ENCODE data around the gene SMIM44. TPM values are rescaled to one million over a fixed set of nuclear protein-coding genes. Genes with fewer than 3 reads are reported as not detected.

SMIM44 gene
- total RNA-seq, 4 donors from 2014 or later, result not detected

DNA sequence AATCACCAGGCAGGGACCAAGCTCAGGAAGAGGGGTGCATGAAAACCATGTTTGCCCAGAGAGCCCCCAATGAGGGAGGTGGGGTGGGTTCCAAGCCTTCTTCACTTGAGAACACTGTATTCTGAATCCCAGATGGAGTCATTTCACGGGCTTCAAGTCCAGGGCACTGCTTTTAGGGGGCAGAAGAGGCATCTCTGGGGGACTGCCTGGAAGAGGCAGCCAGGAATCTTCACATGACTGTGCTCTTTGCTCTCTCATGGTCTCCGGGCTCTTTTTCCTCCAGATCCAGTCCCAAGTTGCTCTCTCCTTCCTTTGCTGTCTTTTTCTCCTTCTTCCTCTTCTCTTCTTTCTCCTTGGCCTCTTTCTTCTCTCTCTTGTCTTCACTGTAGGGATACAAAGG, 8.6 kb downstream of the SMIM44 start:
- Histone ChIP-seq H3K4me1 (peaks cover 0 to 29% (median 6%) of the 10 kb centered on the region in 3 donors), H3K27ac (no peak overlapping the region), H3K27me3 (peaks cover 31% of the 10 kb centered on the region), H3K36me3 (no peaks in the 10 kb centered on the region), H3K9me3 (no peaks in the 10 kb centered on the region), H3K4me3 (no peak overlapping the region)
- 50 to 69% methylated on average over 1 to 2 of the region's 2 CpGs for WGBS, 2 donors (ENCODE audit: low coverage in 1 of 2)
- no peak for TF ChIP-seq EP300 (IDR thresholded peaks at IDR 0.05)
- TF ChIP-seq POLR2AphosphoS5 (IDR thresholded peaks at IDR 0.05), result no peak
- TF ChIP-seq POLR2A (IDR thresholded peaks at IDR 0.05), result no peak
- TF ChIP-seq, protein P1, sequence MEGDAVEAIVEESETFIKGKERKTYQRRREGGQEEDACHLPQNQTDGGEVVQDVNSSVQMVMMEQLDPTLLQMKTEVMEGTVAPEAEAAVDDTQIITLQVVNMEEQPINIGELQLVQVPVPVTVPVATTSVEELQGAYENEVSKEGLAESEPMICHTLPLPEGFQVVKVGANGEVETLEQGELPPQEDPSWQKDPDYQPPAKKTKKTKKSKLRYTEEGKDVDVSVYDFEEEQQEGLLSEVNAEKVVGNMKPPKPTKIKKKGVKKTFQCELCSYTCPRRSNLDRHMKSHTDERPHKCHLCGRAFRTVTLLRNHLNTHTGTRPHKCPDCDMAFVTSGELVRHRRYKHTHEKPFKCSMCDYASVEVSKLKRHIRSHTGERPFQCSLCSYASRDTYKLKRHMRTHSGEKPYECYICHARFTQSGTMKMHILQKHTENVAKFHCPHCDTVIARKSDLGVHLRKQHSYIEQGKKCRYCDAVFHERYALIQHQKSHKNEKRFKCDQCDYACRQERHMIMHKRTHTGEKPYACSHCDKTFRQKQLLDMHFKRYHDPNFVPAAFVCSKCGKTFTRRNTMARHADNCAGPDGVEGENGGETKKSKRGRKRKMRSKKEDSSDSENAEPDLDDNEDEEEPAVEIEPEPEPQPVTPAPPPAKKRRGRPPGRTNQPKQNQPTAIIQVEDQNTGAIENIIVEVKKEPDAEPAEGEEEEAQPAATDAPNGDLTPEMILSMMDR (IDR thresholded peaks at IDR 0.05), result no peak
- no peak for ATAC-seq

DNA sequence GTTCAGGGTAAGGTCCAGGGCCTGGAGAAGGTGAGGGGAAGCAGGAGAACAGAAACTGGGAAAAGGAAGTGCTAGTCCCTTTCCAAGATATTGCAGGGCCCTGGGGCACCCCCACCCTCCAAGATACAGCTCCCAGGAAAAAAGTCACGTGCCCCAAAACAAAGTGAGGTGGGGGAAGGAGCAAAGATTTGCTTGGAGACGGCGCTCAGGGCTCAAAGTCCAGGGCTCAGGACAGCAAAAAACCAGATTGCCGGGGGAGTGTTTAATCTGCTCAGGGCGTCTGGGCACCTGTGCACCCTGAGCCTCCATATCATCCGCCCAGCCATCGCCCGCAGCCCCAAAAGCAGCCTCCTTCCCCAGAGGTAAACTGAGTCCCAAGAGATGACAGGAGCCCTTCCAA, 9.2 kb downstream of the SMIM44 start:
- no peak for TF ChIP-seq POLR2A (IDR thresholded peaks at IDR 0.05)
- no peak for TF ChIP-seq POLR2AphosphoS5 (IDR thresholded peaks at IDR 0.05)
- TF ChIP-seq EP300 (IDR thresholded peaks at IDR 0.05), result no peak
- TF ChIP-seq, protein P1 (IDR thresholded peaks at IDR 0.05), result no peak
- Histone ChIP-seq H3K27me3 (peaks cover 25% of the 10 kb centered on the region), H3K4me3 (no peak overlapping the region), H3K27ac (no peak overlapping the region), H3K9me3 (no peaks in the 10 kb centered on the region), H3K36me3 (no peaks in the 10 kb centered on the region), H3K4me1 (peaks cover 0 to 35% (median 6%) of the 10 kb centered on the region in 3 donors)
- WGBS, 2 donors (ENCODE audit: low coverage in 1 of 2), result 58 to 67% methylated on average over 1 to 5 of the region's 8 CpGs
- ATAC-seq, result no peak

DNA sequence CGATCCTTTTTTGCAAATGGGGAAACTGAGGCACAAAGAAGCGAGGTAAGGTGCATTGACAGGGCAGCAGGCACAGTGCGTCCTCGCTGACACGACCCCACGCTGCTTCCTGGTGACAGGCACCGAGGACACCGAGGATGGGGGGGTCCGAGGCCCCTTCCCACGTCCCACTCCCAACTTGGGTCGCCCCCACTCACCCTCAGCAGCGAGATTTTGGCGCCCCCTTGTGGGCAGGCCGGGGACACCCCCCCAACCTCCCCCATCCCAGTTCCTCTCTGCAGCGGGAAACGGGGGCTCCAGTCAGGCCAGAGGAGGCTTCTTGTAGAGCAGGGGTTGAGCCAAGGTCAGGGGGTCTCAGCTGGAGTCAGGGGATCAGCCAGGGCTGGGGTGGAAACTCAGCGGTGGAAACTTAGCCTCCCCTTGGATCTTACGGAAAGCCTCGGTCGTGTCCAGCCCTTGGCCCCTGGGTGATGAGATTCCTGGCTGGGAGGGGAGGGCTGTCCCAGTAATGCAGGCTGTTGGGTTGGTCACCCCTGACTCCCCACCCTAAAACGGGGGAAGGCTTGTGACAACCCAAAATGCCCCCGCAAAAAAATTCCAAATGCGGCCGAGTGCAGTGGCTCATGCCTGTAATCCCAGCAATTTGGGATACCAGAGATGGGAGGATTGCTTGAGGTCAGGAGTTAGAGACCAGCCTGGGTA, 11.1 kb downstream of the SMIM44 start:
- Histone ChIP-seq H3K27me3 (peaks cover 21% of the 10 kb centered on the region), H3K4me1 (peaks cover 0 to 54% (median 10%) of the 10 kb centered on the region in 3 donors), H3K4me3 (no peak overlapping the region), H3K36me3 (no peaks in the 10 kb centered on the region), H3K9me3 (no peaks in the 10 kb centered on the region), H3K27ac (no peak overlapping the region)
- no peak for TF ChIP-seq POLR2A (IDR thresholded peaks at IDR 0.05)
- TF ChIP-seq, protein P1 (IDR thresholded peaks at IDR 0.05), result peak in 3 of 4 experiments; percentile 80 to 97 (median 82)
- WGBS, 2 donors (ENCODE audit: low coverage in 1 of 2), result 0 to 17% methylated on average over 1 to 7 of the region's 24 CpGs
- ATAC-seq, result no peak

DNA sequence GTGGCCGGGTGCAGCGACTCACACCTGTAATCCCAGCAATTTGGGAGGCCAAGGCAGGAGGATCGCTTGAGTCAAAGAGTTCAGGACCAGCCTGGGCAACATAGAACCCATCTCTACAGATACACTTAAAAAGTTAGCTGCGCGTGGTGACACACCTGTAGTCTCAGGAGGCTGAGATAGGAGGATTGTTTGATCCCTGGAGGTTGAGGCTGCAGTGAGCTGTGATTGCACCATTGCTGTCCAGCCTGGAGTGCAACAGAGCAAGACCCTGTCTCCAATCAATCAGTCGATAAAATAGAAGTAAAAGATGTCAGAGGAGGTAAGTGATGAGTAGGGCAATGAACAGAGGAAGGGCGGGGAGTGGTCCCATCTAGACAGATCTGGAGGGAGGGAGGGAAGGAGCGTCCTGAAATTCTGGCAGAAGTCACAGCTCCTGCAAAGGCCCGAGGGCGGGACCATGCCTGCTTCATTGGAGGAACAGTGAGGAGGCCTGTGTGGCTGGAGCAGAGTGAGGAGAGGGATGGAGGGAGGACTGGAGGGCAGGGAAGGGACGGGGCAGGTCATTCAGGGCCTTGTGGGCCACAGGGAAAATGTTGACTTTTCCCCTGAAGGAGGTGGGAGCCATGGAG, 12.6 kb downstream of the SMIM44 start:
- Histone ChIP-seq H3K4me3 (no peak overlapping the region), H3K27ac (peak overlapping the region in 3 of 4 donors; percentile 64 to 87 (median 85)), H3K9me3 (no peaks in the 10 kb centered on the region), H3K36me3 (no peaks in the 10 kb centered on the region), H3K27me3 (peaks cover 16% of the 10 kb centered on the region), H3K4me1 (peaks cover 0 to 69% (median 24%) of the 10 kb centered on the region in 3 donors)
- no peak for ATAC-seq
- TF ChIP-seq POLR2A (IDR thresholded peaks at IDR 0.05) (no peak), EP300 (IDR thresholded peaks at IDR 0.05) (no peak), POLR2AphosphoS5 (IDR thresholded peaks at IDR 0.05) (no peak)
- TF ChIP-seq, protein P1 (IDR thresholded peaks at IDR 0.05), result no peak
- 26 to 68% methylated on average over 5 to 9 of the region's 11 CpGs for WGBS, 2 donors (ENCODE audit: low coverage in 1 of 2)
